HepG2 (cell line): ENCODE data around the gene FOXA1. TPM values are rescaled to one million over a fixed set of nuclear protein-coding genes. Genes with fewer than 3 reads are reported as not detected.
A peak's percentile ranks its signal among the peaks of the same experiment; 100 is the strongest.

Experiments
- ELF4 ChIP-seq: sonication (generic); formaldehyde crosslinking; IDR thresholded peaks from 2 replicates; pipeline ENCODE4 v1.5.0; 2020; ENCODE audit warnings: missing genetic modification reagents, mild to moderate bottlenecking, moderate library complexity, borderline replicate concordance
- HOXA3 ChIP-seq: sonication (generic); formaldehyde crosslinking; IDR thresholded peaks from 2 replicates; pipeline ENCODE4 v1.5.0; 2020; ENCODE audit warnings: missing genetic modification reagents
- NFRKB ChIP-seq: fragments of 450-650 bp; IDR thresholded peaks from 2 replicates; pipeline ENCODE4 v1.6.1; 2017
- RBM39 ChIP-seq: fragments of 200-400 bp; formaldehyde crosslinking; IDR thresholded peaks from one replicate; pipeline ENCODE4 v1.6.1; 2018; ENCODE audit warnings: antibody characterized with exemption, mild to moderate bottlenecking, low read depth, low read length; ENCODE audit not compliant: poor library complexity, severe bottlenecking
- SRSF1 ChIP-seq: fragments of 200-400 bp; formaldehyde crosslinking; optimal IDR thresholded peaks from 2 replicates; pipeline ENCODE3; 2017; ENCODE audit warnings: mild to moderate bottlenecking, low read depth, low read length, moderate library complexity
- TAF15 ChIP-seq: fragments of 200-400 bp; formaldehyde crosslinking; IDR thresholded peaks from one replicate; pipeline ENCODE4 v1.6.1; 2018; ENCODE audit warnings: mild to moderate bottlenecking, low read depth, low read length; ENCODE audit not compliant: poor library complexity, severe bottlenecking
- THAP11 ChIP-seq: IDR thresholded peaks from 2 replicates; pipeline ENCODE4 v1.6.1; 2016; ENCODE audit warnings: missing biosample characterization, missing genetic modification reagents
- ZBTB25 ChIP-seq: IDR thresholded peaks from 2 replicates; pipeline ENCODE4 v1.6.1; 2018; ENCODE audit warnings: missing genetic modification reagents
- ZFP36 ChIP-seq: fragments of 150-350 bp; IDR thresholded peaks from 2 replicates; pipeline ENCODE4 v1.6.1; 2018; ENCODE audit warnings: borderline replicate concordance, low read length, low read depth; ENCODE audit not compliant: partially characterized antibody
- ZNF326 ChIP-seq: sonication (generic); formaldehyde crosslinking; IDR thresholded peaks from 2 replicates; pipeline ENCODE4 v1.4.0; 2020; ENCODE audit warnings: missing genetic modification reagents, borderline replicate concordance
- ZNF431 ChIP-seq: sonication (generic); formaldehyde crosslinking; IDR thresholded peaks from 2 replicates; pipeline ENCODE4 v1.9.0; 2022; ENCODE audit warnings: missing genetic modification reagents, low read depth, mild to moderate bottlenecking, borderline replicate concordance
- ZNF468 ChIP-seq: sonication (generic); formaldehyde crosslinking; IDR thresholded peaks from 2 replicates; pipeline ENCODE4 v1.8.0; 2022; ENCODE audit warnings: mild to moderate bottlenecking, moderate library complexity, missing genetic modification reagents
- ZNF530 ChIP-seq: sonication (generic); formaldehyde crosslinking; IDR thresholded peaks from 2 replicates; pipeline ENCODE4 v1.5.0; 2020; ENCODE audit warnings: low read depth, mild to moderate bottlenecking, missing genetic modification reagents
- ZNF558 ChIP-seq: sonication (generic); formaldehyde crosslinking; IDR thresholded peaks from 2 replicates; pipeline ENCODE4 v1.9.0; 2022; ENCODE audit warnings: mild to moderate bottlenecking, missing genetic modification reagents, borderline replicate concordance
- ZNF691 ChIP-seq: sonication (generic); formaldehyde crosslinking; IDR thresholded peaks from 2 replicates; pipeline ENCODE4 v1.4.0; 2020; ENCODE audit warnings: missing genetic modification reagents, low read depth, mild to moderate bottlenecking, borderline replicate concordance
- ZNF790 ChIP-seq: sonication (generic); formaldehyde crosslinking; IDR thresholded peaks from 2 replicates; pipeline ENCODE4 v1.8.0; 2022; ENCODE audit warnings: missing genetic modification reagents, mild to moderate bottlenecking, borderline replicate concordance
- polyA plus RNA-seq, 8 experiments: library from polyadenylated mRNA; depleted of rRNA in 3 of 8; stranded (reverse) in 7 of 8; unstranded in 1 of 8; fragments of >200 nt; fragmentation: Illumina TruSeq in 4 of 8; extraction: Trizol in 4 of 8; gene quantifications; 2 replicates each; pipeline versions ENCODE4 v1.2.1 to v1.2.3, GENCODE V29; 2011 to 2016; ENCODE audit warnings: low read depth in 4 of 8, missing spikeins in 1 of 8, mixed read lengths in 1 of 8; ENCODE audit not compliant: insufficient read depth in 1 of 8
- total RNA-seq, 5 experiments: library from RNA; depleted of rRNA; stranded (reverse); fragments of >200 nt; fragmentation: Illumina TruSeq; extraction: Trizol; gene quantifications; 2 replicates each; pipeline ENCODE4 v1.2.3, GENCODE V29; 2016; ENCODE audit warnings: low read depth in 1 of 5
- TF ChIP-seq, protein P1 (sequence below): sonication (generic); formaldehyde crosslinking; IDR thresholded peaks from 2 replicates; pipeline ENCODE4 v1.4.0; 2020; ENCODE audit warnings: missing genetic modification reagents, borderline replicate concordance
- TF ChIP-seq, protein P2 (sequence below): IDR thresholded peaks from 2 replicates; pipeline ENCODE4 v1.6.1; 2016; ENCODE audit warnings: mild to moderate bottlenecking, missing biosample characterization, missing genetic modification reagents
- TF ChIP-seq, protein P3 (sequence below): sonication (generic); formaldehyde crosslinking; IDR thresholded peaks from 2 replicates; pipeline ENCODE4 v1.8.1; 2023; ENCODE audit warnings: mild to moderate bottlenecking, inconsistent platforms, moderate library complexity, missing genetic modification reagents, borderline replicate concordance

Gene FOXA1
- total and polyA plus RNA-seq, 2 of the 13 experiments (the other 11 are each of a cell fraction or from before 2014, with no cell fraction given): 43.4 to 58.6 TPM

- TF ChIP-seq ZBTB25 (CRISPR knock-in tag) (no peak), RBM39 (peak; percentile 5), ZNF326 (no peak), SRSF1 (no peak), ZNF530 (no peak), HOXA3 (CRISPR knock-in tag) (peak; percentile 86), TAF15 (no peak), ZNF468 (CRISPR knock-in tag) (0 out of 2 replicates have a peak, but pooled peaks have one; percentile 8), ZNF431 (CRISPR knock-in tag) (no peak), ZNF790 (no peak), ZNF558 (CRISPR knock-in tag) (no peak), ZNF691 (CRISPR knock-in tag) (no peak), THAP11 (CRISPR knock-in tag) (no peak), ELF4 (CRISPR knock-in tag) (no peak), ZFP36 (no peak), NFRKB (no peak)
- TF ChIP-seq, protein P1, sequence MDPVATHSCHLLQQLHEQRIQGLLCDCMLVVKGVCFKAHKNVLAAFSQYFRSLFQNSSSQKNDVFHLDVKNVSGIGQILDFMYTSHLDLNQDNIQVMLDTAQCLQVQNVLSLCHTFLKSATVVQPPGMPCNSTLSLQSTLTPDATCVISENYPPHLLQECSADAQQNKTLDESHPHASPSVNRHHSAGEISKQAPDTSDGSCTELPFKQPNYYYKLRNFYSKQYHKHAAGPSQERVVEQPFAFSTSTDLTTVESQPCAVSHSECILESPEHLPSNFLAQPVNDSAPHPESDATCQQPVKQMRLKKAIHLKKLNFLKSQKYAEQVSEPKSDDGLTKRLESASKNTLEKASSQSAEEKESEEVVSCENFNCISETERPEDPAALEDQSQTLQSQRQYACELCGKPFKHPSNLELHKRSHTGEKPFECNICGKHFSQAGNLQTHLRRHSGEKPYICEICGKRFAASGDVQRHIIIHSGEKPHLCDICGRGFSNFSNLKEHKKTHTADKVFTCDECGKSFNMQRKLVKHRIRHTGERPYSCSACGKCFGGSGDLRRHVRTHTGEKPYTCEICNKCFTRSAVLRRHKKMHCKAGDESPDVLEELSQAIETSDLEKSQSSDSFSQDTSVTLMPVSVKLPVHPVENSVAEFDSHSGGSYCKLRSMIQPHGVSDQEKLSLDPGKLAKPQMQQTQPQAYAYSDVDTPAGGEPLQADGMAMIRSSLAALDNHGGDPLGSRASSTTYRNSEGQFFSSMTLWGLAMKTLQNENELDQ (CRISPR knock-in tag): no peak
- TF ChIP-seq, protein P2, sequence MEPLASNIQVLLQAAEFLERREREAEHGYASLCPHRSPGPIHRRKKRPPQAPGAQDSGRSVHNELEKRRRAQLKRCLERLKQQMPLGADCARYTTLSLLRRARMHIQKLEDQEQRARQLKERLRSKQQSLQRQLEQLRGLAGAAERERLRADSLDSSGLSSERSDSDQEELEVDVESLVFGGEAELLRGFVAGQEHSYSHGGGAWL (CRISPR knock-in tag): no peak
- TF ChIP-seq, protein P3, sequence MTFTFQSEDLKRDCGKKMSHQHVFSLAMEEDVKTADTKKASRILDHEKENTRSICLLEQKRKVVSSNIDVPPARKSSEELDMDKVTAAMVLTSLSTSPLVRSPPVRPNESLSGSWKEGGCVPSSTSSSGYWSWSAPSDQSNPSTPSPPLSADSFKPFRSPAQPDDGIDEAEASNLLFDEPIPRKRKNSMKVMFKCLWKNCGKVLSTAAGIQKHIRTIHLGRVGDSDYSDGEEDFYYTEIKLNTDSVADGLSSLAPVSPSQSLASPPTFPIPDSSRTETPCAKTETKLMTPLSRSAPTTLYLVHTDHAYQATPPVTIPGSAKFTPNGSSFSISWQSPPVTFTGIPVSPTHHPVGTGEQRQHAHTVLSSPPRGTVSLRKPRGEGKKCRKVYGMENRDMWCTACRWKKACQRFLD (CRISPR knock-in tag): no peak
Measured at GRCh38 chr14:37591941-37592481, 3.0 kb downstream of the FOXA1 start (continued).
